ENCODE results near the gene UGGT2.

DNA sequence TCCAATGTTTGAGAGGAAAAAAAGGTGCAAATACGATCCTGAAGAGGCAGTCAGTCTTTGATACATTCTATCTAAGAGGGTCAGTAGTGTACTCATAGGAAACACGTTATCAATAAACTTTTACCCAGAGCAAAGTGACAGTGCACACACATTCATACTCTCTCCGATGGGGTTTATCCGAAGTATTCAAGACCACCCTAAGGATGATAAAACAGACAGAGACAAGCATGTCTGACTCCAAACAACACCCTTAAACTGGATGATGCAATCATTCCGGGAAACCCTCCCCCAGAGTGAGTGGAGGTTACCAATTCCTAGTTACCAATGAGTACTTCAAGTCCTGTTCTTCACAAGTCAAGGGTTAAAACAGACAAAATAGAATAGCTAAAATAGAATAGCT lies 297.1 kb downstream of the UGGT2 start:
- TF ChIP-seq PAX5 (IDR thresholded peaks at IDR 0.05; ENCODE audit: insufficient read depth, low read length, severe bottlenecking) (no peak), POLR2AphosphoS5 (IDR thresholded peaks at IDR 0.05; ENCODE audit: low read depth, low read length) (no peak), POLR2A (IDR thresholded peaks at IDR 0.05; ENCODE audit: low read depth, low read length) (no peak), TAF1 (IDR thresholded peaks at IDR 0.05; ENCODE audit: low read depth, low read length) (no peak), POU2F2 (IDR thresholded peaks at IDR 0.05; ENCODE audit: low read depth, low read length) (no peak)
